RKO (cell line): Measurements from ENCODE around the gene INF2.
"Not testable (repeated sequence)": the region's sequence is repeated elsewhere in the genome, so short reads cannot be mapped to it uniquely, and the experiment has no call there.

Source experiments
- DNase-seq: peaks from one replicate; pipeline ENCODE4 v3.0.0-alpha.2; 2016; ENCODE audit warnings: low spot score

INF2 gene

DNA sequence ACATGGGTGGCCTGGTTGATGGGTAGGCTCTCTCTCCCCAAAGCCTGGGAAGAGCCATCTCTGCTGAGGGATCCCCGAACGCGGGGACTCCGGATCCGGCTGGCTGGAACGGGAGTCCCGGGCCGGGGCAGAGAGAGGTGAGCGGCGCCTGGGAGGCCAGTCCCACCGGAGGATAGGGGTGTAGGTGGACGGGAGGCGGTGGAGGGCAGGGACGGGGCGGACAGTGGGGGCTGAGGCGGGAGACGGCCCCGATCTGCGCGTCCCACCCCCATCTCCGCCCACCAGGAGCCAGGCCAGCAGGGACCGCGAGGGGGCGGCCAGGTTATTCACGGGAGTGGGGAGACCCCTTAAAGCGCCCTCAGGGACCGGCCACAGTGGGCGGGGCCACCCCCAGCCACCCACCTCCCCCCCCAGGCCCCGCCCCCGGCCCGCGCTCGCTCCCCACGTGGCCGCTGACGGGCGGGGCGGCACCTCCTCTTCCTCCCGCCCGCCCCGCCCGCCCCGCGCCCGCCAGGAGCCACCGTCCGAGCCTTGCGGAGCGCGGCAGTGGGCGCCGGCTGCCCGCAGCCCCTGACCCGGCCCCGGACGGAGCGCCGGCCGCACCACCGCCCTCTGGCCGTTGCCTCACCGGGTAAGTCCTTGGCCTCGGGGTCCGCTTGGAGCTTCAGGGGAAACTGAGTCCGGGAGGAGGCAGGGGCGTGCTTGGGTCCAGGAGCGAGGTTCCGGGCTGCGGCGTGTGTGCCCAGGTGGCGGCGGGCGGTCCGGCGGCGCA is at the start of gene INF2:
INF2 (plus strand) TSS at position 510 of the 772 bp plus-strand sequence. CDS start 11,748 bp downstream, outside the sequence.
- DNase-seq: peak; percentile 58

DNA sequence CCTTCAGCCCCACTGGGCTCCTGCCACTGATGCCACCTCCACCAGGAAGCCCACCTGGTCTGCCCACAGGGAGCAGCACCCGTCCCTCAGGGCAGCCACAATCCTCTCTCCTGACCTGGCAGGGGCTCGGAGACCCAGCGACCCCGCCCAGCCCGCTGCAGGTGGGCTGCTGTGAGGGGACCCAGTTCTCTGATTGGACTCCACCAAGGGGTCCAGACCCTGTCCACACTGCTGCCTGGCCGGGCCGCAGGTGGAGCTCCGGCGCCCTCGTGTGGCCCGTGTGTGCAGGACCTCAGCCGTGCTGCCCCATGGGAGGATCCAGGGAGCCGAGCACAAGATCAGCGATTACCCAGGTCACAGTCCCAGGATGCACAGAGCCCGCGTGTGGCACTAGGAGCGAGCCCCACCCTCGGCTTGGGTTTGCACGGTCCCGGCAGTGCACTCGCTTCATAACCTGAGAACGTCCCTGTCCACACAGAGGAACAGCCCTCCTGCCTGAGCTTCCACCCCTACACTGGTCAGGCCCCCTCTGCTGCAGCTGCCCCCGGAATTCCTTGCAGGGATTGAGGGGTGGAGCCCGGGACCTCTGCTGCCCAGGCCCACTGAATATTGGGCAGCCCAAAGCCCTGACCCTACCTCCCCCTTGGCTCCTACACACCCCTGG is 49.4 kb upstream of the INF2 start:
- peak; percentile 56 for DNase-seq

DNA sequence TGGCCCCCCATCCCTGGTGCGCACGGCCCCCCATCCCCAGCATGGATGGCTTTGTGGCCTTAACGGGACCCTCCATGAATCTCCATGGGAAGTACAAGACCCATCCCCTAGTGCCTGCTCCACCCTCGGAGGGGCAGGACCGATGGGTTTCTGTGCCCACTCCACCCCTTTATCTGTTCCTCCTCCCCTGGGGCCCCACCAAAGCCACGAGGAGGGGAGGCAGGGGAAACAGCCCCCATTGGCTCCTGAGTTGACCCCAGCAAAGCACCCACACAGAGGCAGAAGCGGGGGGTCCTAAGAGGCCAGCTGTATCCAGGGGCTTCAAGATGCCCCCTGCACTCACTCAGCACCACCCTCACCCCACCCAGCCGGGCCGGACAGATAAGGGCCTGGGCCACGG is 48.7 kb upstream of the INF2 start:
- DNase-seq: no peak

DNA sequence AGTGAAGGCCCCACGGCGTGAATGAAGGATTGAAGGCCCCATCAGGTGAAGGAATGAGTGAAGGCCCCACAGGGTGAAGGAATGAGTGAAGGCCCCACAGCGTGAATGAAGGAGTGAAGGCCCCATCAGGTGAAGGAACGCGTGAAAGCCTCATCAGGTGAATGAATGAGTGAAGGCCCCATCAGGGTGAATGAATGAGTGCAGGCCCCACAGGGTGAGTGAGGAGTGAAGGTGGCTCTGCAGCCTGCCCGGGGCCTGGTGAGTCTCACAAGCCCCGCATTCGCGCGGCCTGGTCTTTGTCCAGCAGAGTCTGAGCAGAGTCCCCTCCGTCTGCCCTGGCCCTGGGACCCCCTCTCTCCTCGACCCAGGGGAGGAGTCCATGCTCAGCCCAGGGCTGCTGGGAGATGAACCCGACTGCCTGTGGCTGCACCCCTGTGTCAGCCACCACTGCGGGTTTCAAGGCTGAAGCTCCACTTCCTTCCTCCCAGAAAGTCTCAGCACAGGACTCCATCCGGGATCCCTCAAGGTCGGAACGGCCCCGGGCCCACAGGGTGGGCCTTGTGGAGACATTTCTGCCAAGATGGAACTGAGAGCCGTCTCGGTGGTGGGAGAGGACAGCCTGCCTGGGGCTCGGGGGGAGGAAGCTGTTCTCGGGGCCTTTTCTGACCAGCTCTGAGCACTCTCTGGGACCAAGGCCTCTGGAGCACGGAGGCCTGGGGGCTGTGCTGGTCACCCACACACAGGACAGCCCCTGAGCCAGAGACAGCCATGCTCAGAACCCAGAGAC is 47.5 kb upstream of the INF2 start:
- no peak for DNase-seq

DNA sequence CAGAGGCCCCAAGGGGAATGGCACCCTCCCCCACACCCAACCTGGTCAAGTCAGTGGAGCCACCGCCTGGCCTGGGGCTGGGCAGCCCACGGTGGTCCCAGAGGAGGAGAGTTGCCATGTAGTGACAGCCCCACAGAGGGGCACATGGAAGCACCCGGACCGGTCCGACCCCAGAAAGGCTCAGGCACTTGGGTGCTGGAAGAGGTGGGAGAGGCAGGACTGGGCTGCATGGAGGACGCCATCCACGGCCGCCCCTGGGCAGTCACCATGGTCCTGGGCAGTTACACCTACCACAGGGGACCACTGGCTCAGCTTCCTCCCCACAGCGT is 46.9 kb upstream of the INF2 start:
- DNase-seq: no peak

DNA sequence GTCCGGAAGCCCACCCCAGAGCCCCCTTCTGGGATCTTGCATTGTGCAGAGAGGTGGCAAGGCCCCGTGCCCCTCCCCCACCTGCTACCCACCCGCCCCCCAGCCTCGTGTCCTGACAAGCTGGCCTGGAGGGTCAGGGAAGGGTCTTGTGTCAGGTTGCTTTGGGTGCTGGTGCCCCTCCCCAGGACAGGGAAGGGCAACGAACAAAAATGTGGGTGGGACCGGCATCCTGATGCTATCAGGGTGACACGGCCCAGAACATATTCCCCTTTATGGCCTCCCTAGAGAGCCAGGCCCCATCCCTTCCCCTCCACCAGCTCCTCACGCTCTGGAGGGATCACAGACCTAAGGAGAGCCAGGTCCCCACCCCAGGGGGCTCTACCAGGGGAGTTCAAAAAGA is 46.1 kb upstream of the INF2 start:
- no peak for DNase-seq

DNA sequence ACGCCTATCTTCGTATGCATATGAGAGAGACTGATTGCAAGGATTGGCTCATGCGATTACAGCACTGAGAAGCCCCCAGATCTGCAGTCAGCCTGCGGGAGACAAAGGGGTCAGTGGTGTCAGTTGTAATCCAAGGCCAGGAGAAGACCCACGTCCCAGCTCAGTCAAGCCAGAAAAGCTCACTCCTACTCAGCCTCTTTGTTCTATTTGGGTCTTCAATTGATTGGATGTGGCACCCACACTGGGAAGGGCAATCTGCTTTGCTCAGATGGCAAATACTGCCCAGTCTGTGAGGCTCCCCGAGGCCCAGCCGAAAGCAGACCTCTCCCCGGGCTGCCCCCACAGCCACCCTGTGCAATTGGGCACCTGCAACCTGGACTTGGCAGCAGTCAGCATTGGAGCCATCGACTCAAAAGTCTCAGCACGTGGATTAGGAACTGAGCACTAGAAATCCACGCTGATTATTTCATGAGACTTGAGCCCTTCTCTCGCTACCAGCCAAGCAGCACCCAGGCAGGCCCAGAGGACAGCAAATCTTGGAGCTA is 45.3 kb upstream of the INF2 start:
- no peak for DNase-seq

DNA sequence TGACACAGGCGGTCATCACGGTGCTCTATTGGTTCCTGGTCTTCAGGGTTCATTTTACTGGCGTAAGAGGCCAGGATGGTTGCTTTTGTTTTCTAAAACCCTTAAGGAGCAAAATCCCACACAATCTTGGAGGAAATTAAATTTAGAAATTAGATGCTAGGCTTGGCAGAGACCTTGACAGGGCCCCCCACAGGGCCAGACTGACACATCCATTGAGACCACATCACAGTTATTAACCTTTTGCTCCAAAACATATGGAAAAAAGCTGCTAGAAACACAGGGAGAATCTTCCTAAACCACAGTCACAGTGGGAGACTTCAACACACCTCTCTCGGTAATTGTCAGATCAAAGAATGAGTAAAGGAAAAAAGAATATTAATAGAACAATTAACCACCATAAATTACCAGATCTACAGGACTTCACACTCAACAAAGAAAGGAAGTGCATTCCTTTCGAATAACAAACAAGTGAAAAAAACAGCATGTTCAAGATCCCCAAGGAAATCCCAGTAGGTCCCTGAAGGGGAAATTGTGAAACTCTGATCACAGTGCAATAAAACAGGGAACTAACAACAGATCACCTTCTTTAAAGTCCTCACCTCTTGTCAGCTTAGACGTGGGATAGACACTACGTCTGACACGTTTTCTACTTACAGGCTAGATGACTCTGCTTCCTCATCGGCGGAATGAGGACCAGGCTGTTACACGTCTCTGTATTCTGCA is 44.6 kb upstream of the INF2 start:
- no peak for DNase-seq

DNA sequence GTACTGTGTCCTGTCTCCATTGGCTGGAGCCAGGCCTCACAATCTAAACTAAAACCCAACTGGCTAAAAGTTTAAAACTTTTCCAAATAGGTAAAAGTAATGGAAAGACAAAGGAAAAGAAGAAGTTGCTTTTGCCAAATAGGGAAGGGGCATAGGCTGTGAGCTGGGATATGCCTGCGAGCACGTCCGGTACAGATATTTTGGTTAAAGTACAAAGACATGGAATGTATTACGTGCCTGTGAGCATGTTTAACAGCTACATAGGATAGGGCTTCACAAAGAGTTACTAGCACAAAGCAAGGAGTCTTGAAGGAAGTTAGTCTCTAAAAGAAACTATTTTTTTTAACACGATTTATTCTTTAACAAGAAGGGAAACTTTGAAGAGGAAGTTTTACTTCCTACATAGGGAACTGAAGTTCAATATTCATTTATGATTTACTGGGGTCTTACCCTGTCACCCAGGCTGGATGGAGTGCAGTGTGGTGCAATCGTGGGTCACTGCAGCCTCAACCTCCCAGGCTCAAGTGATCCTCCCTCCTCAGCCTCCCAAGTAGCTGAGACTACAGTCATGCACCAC is 41.9 kb upstream of the INF2 start:
- DNase-seq: no peak

DNA sequence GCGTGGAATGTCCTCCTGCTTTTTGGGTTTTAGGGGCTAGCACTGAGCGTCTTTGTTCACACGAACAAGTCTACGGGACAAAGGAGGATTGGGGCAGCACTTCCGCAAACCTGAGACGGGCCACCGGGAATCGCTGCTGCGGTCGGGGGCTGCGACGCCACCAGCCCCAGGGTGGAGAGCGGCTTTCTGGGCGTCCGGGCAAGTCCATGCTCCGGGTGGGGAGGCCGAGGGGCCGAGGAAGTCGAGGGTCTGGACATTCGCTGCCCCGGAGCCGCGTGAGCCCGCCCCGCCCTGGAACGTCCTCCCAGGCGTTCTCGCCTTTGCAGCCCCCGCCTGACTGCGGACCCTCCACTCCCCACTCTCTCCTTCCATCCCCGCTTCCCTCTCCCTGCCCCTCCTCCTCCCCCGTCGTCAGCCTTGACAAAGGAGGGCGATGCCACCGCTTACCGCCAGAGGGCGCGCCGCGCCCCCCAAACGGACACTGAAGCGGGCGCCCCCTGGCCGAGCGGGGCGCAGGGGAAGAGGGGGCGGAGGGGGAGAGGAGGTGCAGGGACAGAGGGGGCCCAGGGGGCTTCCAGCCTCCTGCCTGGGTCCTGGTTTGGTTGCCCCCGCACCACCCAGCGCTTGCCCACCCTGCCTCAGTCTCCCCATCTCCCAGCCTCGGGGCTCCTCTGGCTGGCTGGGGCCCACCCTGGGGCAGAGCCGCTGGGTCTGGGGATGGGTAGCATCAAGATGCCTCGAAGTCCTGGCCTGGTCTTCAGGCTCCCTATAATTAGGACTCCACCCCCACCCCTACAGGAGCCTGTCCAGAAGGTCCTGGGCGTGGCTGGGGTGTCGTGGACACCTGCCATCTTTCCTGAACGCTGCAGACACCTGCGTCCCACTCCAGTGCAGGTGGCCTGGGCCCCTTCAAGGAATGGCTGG is 39.1 kb upstream of the INF2 start:
- peak; percentile 32 for DNase-seq

DNA sequence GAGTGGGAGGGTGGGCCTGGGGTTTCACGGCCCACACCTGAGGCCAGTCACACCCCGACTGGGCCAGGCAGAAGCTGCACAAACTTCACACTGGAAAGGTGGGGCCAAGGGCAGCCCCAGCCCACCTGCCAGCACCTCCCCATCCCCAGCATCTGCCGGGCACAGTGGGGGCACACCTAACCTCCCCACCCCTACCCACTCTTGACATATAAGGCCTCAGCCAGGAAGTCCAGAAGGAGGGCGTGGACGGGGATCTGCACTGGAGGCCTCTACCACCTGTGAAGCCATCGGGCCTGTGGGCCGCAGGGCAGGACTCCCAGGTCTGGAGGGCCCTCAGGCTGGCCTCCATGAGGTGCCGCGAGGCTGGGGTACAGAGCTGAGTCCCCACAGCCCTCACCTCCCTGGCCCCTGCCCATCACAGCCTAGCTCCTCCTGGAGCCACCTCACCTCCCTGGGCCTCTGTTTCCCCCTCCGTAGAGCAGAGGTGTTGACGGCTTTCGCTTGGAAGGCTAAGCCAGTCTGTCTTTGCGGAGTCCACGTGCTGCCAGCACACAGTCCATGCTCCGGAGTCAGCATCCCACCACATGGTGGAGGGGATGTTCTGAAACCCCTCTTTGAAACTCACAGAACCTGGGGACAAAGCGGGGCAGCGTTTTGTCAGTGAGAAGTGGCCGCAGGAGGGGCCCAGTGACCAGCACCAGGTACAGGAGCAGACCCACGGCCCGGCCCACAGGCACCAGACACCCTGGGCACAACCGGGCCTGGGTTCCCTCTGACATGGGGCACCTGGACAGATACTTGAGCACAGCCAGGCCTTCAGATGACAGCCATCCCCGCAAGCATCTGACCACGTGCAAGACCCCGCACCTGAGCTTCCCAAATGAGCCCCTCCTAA is 38.2 kb upstream of the INF2 start:
- no peak for DNase-seq

DNA sequence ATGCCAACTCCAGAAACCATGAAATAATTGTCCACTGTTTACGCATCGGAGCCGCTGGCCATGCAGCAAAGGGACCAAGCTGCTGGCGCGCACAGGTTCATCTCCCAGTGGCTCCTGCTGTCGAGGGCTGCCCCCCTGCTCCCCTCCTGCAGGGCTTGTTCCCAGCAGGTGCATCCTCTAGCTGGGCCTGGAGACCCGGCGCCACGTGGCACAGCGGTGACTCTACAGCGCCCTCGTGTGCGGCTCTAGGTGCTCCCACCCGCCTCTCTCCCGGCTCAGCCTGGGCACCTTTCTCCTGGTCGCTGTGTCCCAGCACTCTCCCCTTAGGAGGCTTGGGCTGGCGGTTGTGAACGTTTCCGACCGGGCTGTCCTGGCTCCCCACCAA is 37.5 kb upstream of the INF2 start:
- no peak for DNase-seq

DNA sequence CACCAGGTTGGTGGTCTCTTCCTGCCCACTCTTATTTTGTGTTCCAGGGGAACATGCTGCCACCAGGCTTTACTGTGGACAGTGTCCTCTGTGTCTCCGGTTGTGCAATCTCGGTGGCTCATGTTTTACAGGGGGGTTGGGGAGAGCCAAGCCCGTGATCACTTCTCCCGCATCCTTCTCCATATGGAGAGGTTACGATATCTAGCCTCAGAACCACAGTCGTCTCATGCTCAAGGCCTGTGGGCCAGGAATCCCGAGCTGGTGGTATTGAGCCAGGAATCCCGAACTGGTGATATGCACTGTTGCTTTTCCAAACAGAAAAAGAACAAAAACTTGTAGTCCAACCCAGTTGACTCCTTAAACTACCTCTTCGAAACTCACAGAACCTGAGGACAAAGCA is 37.0 kb upstream of the INF2 start:
- no peak for DNase-seq

DNA sequence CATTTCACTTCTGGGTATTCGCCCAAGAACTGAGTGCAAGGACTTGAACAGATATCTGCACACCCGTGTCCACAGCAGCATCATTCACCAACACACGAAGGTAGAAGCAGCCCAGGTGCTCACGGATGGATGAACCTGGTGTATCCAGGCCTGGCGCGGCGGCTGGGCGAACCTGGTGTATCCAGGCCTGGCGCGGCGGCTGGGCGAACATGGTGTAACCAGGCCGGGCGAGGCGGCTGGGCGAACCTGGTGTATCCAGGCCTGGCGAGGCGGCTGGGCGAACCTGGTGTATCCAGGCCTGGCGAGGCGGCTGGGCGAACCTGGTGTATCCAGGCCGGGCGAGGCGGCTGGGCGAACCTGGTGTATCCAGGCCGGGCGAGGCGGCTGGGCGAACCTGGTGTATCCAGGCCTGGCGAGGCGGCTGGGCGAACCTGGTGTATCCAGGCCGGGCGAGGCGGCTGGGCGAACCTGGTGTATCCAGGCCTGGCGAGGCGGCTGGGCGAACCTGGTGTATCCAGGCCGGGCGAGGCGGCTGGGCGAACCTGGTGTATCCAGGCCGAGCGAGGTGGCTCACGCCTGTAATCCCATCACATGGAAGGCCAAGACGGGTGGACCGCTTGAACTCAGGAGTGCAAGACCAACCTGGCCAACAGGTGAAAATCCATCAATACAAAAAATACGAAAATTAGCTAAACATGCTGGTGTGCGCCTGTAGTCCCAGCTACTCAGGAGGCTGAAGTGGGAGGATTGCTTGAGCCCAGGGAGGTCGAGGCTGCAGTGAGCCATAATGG is 36.1 kb upstream of the INF2 start:
- not testable (repeated sequence) for DNase-seq

DNA sequence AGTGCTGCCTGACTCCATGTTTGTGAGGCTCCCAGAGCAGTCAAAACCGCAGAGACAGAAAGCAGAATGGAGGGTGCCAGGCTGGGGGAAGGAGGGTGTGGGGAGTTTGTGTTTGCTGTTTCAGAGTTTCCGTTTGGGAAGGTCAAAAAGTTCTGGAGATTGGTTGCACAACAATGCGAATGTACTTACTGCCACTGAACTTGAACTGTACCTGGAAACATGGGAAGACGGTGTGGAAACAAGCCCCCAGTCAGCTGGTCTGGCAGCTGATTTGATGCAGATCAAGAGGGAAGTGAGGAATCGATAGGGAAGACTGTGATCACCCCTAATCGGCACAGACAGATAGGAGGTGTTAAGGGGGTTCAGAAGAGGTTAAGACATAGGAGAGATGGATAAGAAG is 35.3 kb upstream of the INF2 start:
- no peak for DNase-seq

DNA sequence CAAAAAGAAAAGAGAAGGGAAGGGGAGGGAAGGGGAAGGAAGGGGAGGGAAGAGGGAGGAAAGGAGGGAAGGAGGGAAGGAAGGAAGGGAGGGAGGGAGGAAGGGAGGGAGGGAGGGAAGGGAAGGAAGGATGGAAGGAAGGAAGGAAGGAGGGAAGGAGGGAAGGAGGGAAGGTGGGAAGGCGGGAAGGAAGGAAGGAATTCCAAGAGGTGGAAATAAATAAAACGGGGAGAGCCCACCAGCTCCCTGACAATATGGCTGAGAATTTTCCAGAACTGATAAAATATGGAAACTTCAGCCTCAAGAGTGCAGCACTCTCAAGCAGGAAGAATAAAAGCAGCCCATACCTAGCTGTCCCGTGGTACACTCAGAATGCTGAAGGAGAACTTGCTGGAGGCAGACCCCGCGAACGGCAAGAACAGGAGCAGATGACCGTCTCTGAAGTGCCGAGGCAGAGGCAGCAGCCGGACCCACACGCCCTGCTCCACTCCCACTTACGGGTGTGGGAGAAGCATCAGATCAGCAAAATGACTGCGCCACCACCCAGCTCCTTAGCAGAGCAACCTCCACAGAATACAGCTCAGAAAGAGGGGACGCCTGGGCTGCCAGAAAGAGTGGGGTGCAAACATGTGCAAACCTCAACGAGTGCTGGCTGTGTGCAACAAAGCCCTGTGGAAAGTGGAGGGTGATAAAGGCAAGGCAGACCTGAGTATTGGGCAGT is 34.1 kb upstream of the INF2 start:
- no peak for DNase-seq

DNA sequence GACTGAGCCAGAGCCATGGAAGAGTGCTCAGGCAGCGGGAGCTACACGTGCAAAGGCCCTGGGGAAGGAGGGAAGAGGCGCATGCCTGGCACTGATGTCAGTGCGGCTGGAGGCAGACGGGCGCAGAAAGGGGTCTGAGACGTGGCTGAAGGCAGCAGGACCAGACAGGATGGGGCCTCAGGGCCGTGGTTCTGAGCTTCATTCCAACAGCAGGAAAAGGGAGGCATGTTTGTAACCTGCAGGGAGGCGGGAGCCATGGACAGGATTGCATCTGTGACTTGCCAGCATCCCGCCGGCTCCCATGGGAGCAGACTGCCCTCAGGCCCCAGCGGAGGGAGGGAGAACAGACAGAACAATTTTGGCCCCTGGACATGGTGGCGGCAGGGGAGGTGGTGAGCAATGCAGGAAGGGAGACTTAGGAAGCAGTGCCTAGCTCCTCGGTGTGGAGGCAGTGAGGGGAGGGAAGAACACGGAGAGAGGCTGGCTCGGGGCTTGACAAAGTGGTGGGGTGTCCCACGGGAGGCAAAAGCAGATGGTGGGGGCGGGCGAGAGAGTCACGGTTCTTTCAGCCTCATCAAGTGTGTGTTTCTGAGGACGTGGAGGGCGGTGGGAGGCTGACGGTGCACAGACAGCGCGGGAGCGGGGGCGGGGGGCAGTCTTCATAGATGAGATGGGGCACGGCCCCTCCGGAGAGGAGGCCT is 33.3 kb upstream of the INF2 start:
- no peak for DNase-seq
